Upper lobe of right lung (tissue), 1 donor: Measurements from ENCODE around the gene BCAN. TPM values are rescaled to one million over a fixed set of nuclear protein-coding genes. Genes with fewer than 3 reads are reported as not detected.
A peak's percentile ranks its signal among the peaks of the same experiment; 100 is the strongest.

Experiments
- ATAC-seq: fragments of 200-7000 bp; cut with Tn5 transposase; one replicate; pipeline ENCODE4 v1.9.1; 2020; ENCODE audit warnings: mild to moderate bottlenecking, moderate library complexity
- DNase-seq: peaks from one replicate; pipeline ENCODE4 v3.0.0-alpha.2; 2020
- H3K27ac ChIP-seq: fragments of 200-600 bp; one replicate; pipeline ENCODE4 v1.8.0; 2022
- H3K27me3 ChIP-seq: fragments of 200-600 bp; one replicate; pipeline ENCODE4 v1.8.0; 2022; ENCODE audit warnings: mild to moderate bottlenecking
- H3K36me3 ChIP-seq: fragments of 200-600 bp; one replicate; pipeline ENCODE4 v1.8.0; 2022
- H3K4me1 ChIP-seq: fragments of 200-600 bp; one replicate; pipeline ENCODE4 v1.8.0; 2022
- H3K4me3 ChIP-seq: fragments of 200-600 bp; one replicate; pipeline ENCODE4 v1.8.0; 2022; ENCODE audit warnings: mild to moderate bottlenecking
- H3K9me3 ChIP-seq: fragments of 200-600 bp; one replicate; pipeline ENCODE4 v1.8.0; 2022
- intact Hi-C: fragments of 100-400 bp; cut with DNase I; formaldehyde crosslinking; loops from one replicate; pipeline ENCODE4 v1.11.0; 2022
- total RNA-seq: library from RNA; stranded (reverse); fragmentation: NEBNext Ultra II Directional; extraction: Animal tissue kit (Norgen Biotek cat#: 25700); gene quantifications from one replicate; pipeline ENCODE4 v1.2.1, GENCODE V29; 2021
- TF ChIP-seq, protein P1 (sequence below): fragments of 200-600 bp; IDR thresholded peaks from one replicate; pipeline ENCODE4 v1.8.0; 2022; ENCODE audit warnings: antibody characterized with exemption
- donor health status: DM: no; HTN: yes; CAD: no; lungs with severe emphysema.

Gene BCAN
- total RNA-seq, 1 donor from 2014 or later: not detected

DNA sequence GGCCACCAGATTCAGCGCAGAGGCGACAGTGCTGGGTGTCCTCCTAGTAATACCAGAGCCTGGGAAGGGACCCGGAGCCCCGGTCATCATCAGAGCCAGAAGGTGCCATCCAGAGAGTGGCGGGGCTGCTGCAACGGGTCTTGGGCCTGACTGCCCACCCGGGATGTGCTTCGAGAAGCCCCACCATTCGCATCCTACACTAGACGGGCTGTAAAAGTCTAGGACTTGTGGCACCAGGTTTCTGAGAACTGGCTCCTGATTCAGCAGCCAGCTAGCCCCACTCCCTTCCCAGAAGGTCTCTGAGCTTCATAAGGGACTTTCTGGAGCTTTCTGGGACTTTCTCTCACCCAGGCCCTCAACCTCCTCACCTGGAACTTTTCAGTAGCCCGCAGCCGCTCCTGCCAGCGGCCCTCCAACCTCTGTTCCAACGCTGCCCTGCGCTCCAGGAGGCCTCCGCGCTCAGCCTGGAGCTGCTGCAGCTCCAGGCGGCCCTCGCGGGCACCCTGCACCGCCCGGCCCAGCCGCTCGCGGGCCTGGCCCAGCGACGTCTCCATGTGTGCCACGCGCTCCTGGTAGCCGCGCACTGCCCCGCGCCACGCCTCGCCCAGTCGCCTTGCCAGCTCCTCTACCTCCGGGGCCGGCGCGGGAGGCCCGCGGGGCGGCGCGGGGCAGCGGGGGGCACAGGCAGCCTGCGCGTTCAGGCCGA lies 34.4 kb downstream of the BCAN start:
- intact Hi-C loops: loop anchor here (10.0 kb wide), 1 partner anchor 51 kb away; no protein-coding TSS in a partner anchor
- TF ChIP-seq, protein P1, sequence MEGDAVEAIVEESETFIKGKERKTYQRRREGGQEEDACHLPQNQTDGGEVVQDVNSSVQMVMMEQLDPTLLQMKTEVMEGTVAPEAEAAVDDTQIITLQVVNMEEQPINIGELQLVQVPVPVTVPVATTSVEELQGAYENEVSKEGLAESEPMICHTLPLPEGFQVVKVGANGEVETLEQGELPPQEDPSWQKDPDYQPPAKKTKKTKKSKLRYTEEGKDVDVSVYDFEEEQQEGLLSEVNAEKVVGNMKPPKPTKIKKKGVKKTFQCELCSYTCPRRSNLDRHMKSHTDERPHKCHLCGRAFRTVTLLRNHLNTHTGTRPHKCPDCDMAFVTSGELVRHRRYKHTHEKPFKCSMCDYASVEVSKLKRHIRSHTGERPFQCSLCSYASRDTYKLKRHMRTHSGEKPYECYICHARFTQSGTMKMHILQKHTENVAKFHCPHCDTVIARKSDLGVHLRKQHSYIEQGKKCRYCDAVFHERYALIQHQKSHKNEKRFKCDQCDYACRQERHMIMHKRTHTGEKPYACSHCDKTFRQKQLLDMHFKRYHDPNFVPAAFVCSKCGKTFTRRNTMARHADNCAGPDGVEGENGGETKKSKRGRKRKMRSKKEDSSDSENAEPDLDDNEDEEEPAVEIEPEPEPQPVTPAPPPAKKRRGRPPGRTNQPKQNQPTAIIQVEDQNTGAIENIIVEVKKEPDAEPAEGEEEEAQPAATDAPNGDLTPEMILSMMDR: no peak
- Histone ChIP-seq H3K27me3 (peaks cover 35% of the 10 kb centered on the region), H3K9me3 (no peaks in the 10 kb centered on the region), H3K27ac (peak overlapping the region; percentile 63), H3K36me3 (no peaks in the 10 kb centered on the region), H3K4me3 (peak overlapping the region; percentile 58), H3K4me1 (peaks cover 4% of the 10 kb centered on the region)
- DNase-seq (no peak), ATAC-seq (peak; percentile 5)

GRCh38 chr1:156676820-156677615 lies 35.1 kb downstream of the BCAN start, which contains the start of gene NES:
Gene NES, minus strand, starts transcription at chr1:156677407. Its CDS starts 143 bp downstream, at chr1:156677264.
- intact Hi-C loops: loop anchor here (10.0 kb wide), 1 partner anchor 52 kb away; no protein-coding TSS in a partner anchor
- H3K9me3 ChIP-seq: no peaks in the 10 kb centered on the region
- peaks cover 4% of the 10 kb centered on the region for H3K4me1 ChIP-seq
- H3K36me3 ChIP-seq: no peaks in the 10 kb centered on the region
- peak within 1 kb of the TSS; percentile 58 for H3K4me3 ChIP-seq
- peaks cover 42% of the 10 kb centered on the region for H3K27me3 ChIP-seq
- TF ChIP-seq, protein P1: no peak
- peak; percentile 71 for ATAC-seq
- no peak for DNase-seq
- peak within 1 kb of the TSS; percentile 63 for H3K27ac ChIP-seq

GRCh38 chr1:156677616-156678596 lies 36.0 kb downstream of the BCAN start:
- H3K4me1 ChIP-seq: peaks cover 4% of the 10 kb centered on the region
- intact Hi-C loops: loop anchor here (10.0 kb wide), 1 partner anchor 53 kb away; no protein-coding TSS in a partner anchor
- peak overlapping the region; percentile 48 for H3K27ac ChIP-seq
- H3K9me3 ChIP-seq: no peaks in the 10 kb centered on the region
- H3K27me3 ChIP-seq: peaks cover 50% of the 10 kb centered on the region
- DNase-seq: no peak
- TF ChIP-seq, protein P1: peak; percentile 80
- ATAC-seq: peak; percentile 76
- no peaks in the 10 kb centered on the region for H3K36me3 ChIP-seq
- peak overlapping the region; percentile 58 for H3K4me3 ChIP-seq

DNA sequence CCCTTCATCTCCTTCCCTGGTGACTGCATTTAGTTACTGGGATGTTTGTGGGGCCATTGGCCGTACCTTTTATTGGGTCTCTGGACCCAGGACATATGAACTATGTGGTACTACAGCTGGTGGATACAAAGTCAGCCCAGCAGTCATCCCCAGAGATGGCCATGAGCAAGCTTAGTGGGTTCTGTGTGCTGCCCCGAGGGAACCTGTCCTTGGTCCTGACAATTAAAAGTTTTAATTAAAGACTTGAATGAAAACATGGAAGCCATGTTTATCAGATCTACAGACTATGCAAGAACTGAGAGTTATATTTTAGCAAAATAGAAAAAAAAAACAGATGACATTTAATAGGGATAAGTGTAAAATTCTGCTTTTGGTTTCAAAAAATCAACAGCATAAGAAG lies 38.1 kb downstream of the BCAN start:
- Histone ChIP-seq H3K27ac (no peak overlapping the region), H3K36me3 (no peaks in the 10 kb centered on the region), H3K4me1 (no peaks in the 10 kb centered on the region), H3K4me3 (no peak overlapping the region), H3K27me3 (peaks cover 67% of the 10 kb centered on the region), H3K9me3 (no peaks in the 10 kb centered on the region)
- ATAC-seq (no peak), DNase-seq (no peak)
- intact Hi-C loops: no loop called here
- TF ChIP-seq, protein P1: no peak
